Mucosa of descending colon (tissue), 3 donors: ENCODE measurements around the gene DCTPP1. TPM values are rescaled to one million over a fixed set of nuclear protein-coding genes. Genes with fewer than 3 reads are reported as not detected.
"Not testable (repeated sequence)": the region's sequence is repeated elsewhere in the genome, so short reads cannot be mapped to it uniquely, and the experiment has no call there.

Experiments
- ATAC-seq: fragments of 200-7000 bp; cut with Tn5 transposase; one replicate; pipeline ENCODE4 v1.9.1; 2020; ENCODE audit warnings: mild to moderate bottlenecking, moderate library complexity
- DNase-seq, 3 donors: peaks; one replicate each; pipeline ENCODE4 v3.0.0-alpha.2; 2020
- H3K36me3 ChIP-seq: fragments of 200-600 bp; one replicate; pipeline ENCODE4 v1.8.0; 2021; ENCODE audit warnings: low read depth, mild to moderate bottlenecking
- H3K4me1 ChIP-seq: fragments of 200-600 bp; one replicate; pipeline ENCODE4 v1.8.0; 2021; ENCODE audit warnings: low read depth, mild to moderate bottlenecking
- H3K4me3 ChIP-seq: fragments of 200-600 bp; one replicate; pipeline ENCODE4 v1.8.0; 2021; ENCODE audit warnings: mild to moderate bottlenecking
- H3K9me3 ChIP-seq: fragments of 200-600 bp; one replicate; pipeline ENCODE4 v1.8.0; 2021; ENCODE audit warnings: mild to moderate bottlenecking
- CTCF ChIP-seq: fragments of 200-600 bp; IDR thresholded peaks from one replicate; pipeline ENCODE4 v1.8.0; 2022; ENCODE audit warnings: antibody characterized with exemption, mild to moderate bottlenecking
- intact Hi-C, 2 donors: fragments of 100-400 bp; cut with DNase I in 1 of 2; cut with micrococcal nuclease in 1 of 2; formaldehyde crosslinking; loops; one replicate each; pipeline versions ENCODE4 v1.11.0 to v1.11.1; 2022; cut with DNase I, micrococcal nuclease
- total RNA-seq, 3 donors: library from RNA; stranded (reverse); fragmentation: NEBNext Ultra II Directional in 2 of 3; extraction: Animal tissue kit (Norgen Biotek cat#: 25700) in 2 of 3; gene quantifications; one replicate each; pipeline versions ENCODE4 v1.2.1 to v1.2.4, GENCODE V29; 2021 to 2023
- donor health status: DM: no; HTN: no; CAD: no; lungs with moderate emphysema.
- donor health status: DM: no; HTN: no; CAD: no.
- donor health status: DM: no; HTN: yes; CAD: no.

Gene DCTPP1
- total RNA-seq, 3 donors from 2014 or later: 43.7 to 95.8 (median 89.1) TPM

- Histone ChIP-seq H3K4me3 (no peak overlapping the region), H3K36me3 (no peaks in the 10 kb centered on the region), H3K4me1 (no peaks in the 10 kb centered on the region), H3K9me3 (no peaks in the 10 kb centered on the region)
- TF ChIP-seq CTCF: no peak
- intact Hi-C loops: no loop called here
- DNase-seq (no peak), ATAC-seq (no peak)
These were observed 29.6 kb upstream of the DCTPP1 start for GRCh38 chr16:30459456-30459855.

GRCh38 chr16:30458561-30459394 lies 28.9 kb upstream of the DCTPP1 start:
- ATAC-seq: peak; percentile 93

GRCh38 chr16:30457743-30458560 lies 28.1 kb upstream of the DCTPP1 start:
- peaks cover 4% of the 10 kb centered on the region for H3K4me1 ChIP-seq
- ATAC-seq (no peak), DNase-seq (no peak)
- H3K4me3 ChIP-seq: no peak overlapping the region
- intact Hi-C loops: no loop called here
- H3K9me3 ChIP-seq: no peaks in the 10 kb centered on the region
- no peaks in the 10 kb centered on the region for H3K36me3 ChIP-seq
- TF ChIP-seq CTCF: no peak

More at GRCh38 chr16:30458561-30459394, 28.9 kb upstream of the DCTPP1 start:
- no peak overlapping the region for H3K4me3 ChIP-seq
- no peak for TF ChIP-seq CTCF
- no peaks in the 10 kb centered on the region for H3K4me1 ChIP-seq
- H3K9me3 ChIP-seq: no peaks in the 10 kb centered on the region
- intact Hi-C loops: no loop called here
- DNase-seq: peak; percentile 60 to 87 (median 67)
- H3K36me3 ChIP-seq: no peaks in the 10 kb centered on the region

- ATAC-seq: no peak
- Histone ChIP-seq H3K36me3 (no peaks in the 10 kb centered on the region), H3K4me3 (no peak overlapping the region), H3K4me1 (peaks cover 4% of the 10 kb centered on the region), H3K9me3 (no peaks in the 10 kb centered on the region)
- DNase-seq: no peak
- TF ChIP-seq CTCF: no peak
- intact Hi-C loops: no loop called here
These were observed 27.4 kb upstream of the DCTPP1 start for GRCh38 chr16:30457256-30457655.

GRCh38 chr16:30456302-30456701 lies 26.5 kb upstream of the DCTPP1 start:
- DNase-seq (no peak), ATAC-seq (no peak)
- no peaks in the 10 kb centered on the region for H3K9me3 ChIP-seq
- H3K4me1 ChIP-seq: peaks cover 8% of the 10 kb centered on the region
- intact Hi-C loops: no loop called here
- no peak overlapping the region for H3K4me3 ChIP-seq
- H3K36me3 ChIP-seq: no peaks in the 10 kb centered on the region
- no peak for TF ChIP-seq CTCF

- intact Hi-C loops, DNase-seq: not testable (repeated sequence)
These were observed 23.1 kb upstream of the DCTPP1 start for GRCh38 chr16:30452709-30453580.

More at GRCh38 chr16:30452709-30453580, 23.1 kb upstream of the DCTPP1 start:
- H3K4me3 ChIP-seq, H3K4me1 ChIP-seq, ATAC-seq, H3K36me3 ChIP-seq, H3K9me3 ChIP-seq: not testable (repeated sequence)
